HL-60 (cell line): ENCODE measurements around the gene CHPF2.

ENCODE experiments used
- CTCF ChIP-seq: IDR thresholded peaks from one replicate; pipeline ENCODE4 v1.5.1; 2011; ENCODE audit warnings: low read length, control low read depth, inconsistent platforms; ENCODE audit not compliant: insufficient read depth
- GABPA ChIP-seq: IDR thresholded peaks from 2 replicates; pipeline ENCODE4 v1.6.1; 2012; ENCODE audit warnings: low read depth
- POLR2AphosphoS5 ChIP-seq: IDR thresholded peaks from 2 replicates; pipeline ENCODE4 v1.6.1; 2012; ENCODE audit warnings: low read depth
- REST ChIP-seq: IDR thresholded peaks from 2 replicates; pipeline ENCODE4 v1.6.1; 2012; ENCODE audit warnings: low read depth; ENCODE audit not compliant: insufficient replicate concordance

GRCh38 chr7:151188252-151188542, 44.1 kb upstream of the CHPF2 start:
- TF ChIP-seq CTCF (no peak), POLR2AphosphoS5 (no peak), REST (no peak), GABPA (no peak)
